GM23338 (cell line): Measurements from ENCODE around the gene STON2. TPM values are rescaled to one million over a fixed set of nuclear protein-coding genes. Genes with fewer than 3 reads are reported as not detected.

Experiments used
- ATAC-seq: fragments of 200-7000 bp; cut with Tn5 transposase; 3 replicates; pipeline ENCODE4 v1.9.1; 2020
- DNase-seq: peaks from one replicate; pipeline ENCODE4 v3.0.0-alpha.2; 2015; ENCODE audit warnings: low spot score
- H2AFZ ChIP-seq: fragments of 200-600 bp; sonication (generic); 2 replicates; pipeline ENCODE4 v1.8.0; 2016; ENCODE audit warnings: antibody characterized with exemption, mild to moderate bottlenecking, moderate library complexity
- H3F3A ChIP-seq: fragments of 200-600 bp; sonication (generic); replicated peaks from 2 replicates; pipeline ENCODE4 v1.8.0; 2017; ENCODE audit warnings: antibody characterized with exemption, mixed run types, low read depth
- H3K27ac ChIP-seq: fragments of 200-600 bp; sonication (generic); 2 replicates; pipeline ENCODE4 v1.6.1; 2016; ENCODE audit warnings: low read depth
- H3K27me3 ChIP-seq: fragments of 200-600 bp; sonication (generic); 2 replicates; pipeline ENCODE4 v1.8.0; 2016; ENCODE audit warnings: mild to moderate bottlenecking, mixed run types, moderate library complexity; ENCODE audit not compliant: insufficient read depth
- H3K36me3 ChIP-seq: fragments of 200-600 bp; sonication (generic); 2 replicates; pipeline ENCODE4 v1.8.0; 2016; ENCODE audit warnings: mild to moderate bottlenecking; ENCODE audit not compliant: insufficient read depth
- H3K4me1 ChIP-seq: fragments of 200-600 bp; sonication (generic); 2 replicates; pipeline ENCODE4 v1.8.0; 2016; ENCODE audit warnings: mild to moderate bottlenecking, moderate library complexity; ENCODE audit not compliant: insufficient read depth
- H3K4me2 ChIP-seq: fragments of 200-600 bp; sonication (generic); 2 replicates; pipeline ENCODE4 v1.7.1; 2017; ENCODE audit warnings: mixed run types
- H3K4me3 ChIP-seq: fragments of 200-600 bp; sonication (generic); 2 replicates; pipeline ENCODE4 v1.6.1; 2016; ENCODE audit warnings: mixed run types
- H3K79me2 ChIP-seq: fragments of 200-600 bp; sonication (generic); replicated peaks from 2 replicates; pipeline ENCODE4 v1.8.0; 2017; ENCODE audit warnings: mild to moderate bottlenecking; ENCODE audit not compliant: insufficient read depth
- H3K9me2 ChIP-seq: fragments of 200-600 bp; sonication (generic); 2 replicates; pipeline ENCODE4 v1.8.0; 2017; ENCODE audit not compliant: insufficient read depth
- H4K20me1 ChIP-seq: fragments of 200-600 bp; sonication (generic); replicated peaks from 2 replicates; pipeline ENCODE4 v1.8.0; 2017; ENCODE audit warnings: mild to moderate bottlenecking; ENCODE audit not compliant: insufficient read depth
- H3K27ac Mint-ChIP-seq: 2 replicates; pipeline ENCODE4 v1.8.0; 2020; ENCODE audit warnings: inconsistent platforms, mild to moderate bottlenecking, moderate library complexity, mixed read lengths
- H3K27me3 Mint-ChIP-seq: 3 replicates; pipeline ENCODE4 v1.8.0; 2022; ENCODE audit warnings: low read depth, mild to moderate bottlenecking, moderate library complexity, mixed read lengths, inconsistent platforms; ENCODE audit not compliant: insufficient read depth, poor library complexity
- H3K36me3 Mint-ChIP-seq: 3 replicates; pipeline ENCODE4 v1.8.0; 2021; ENCODE audit warnings: low read depth, mild to moderate bottlenecking, inconsistent platforms, moderate library complexity, mixed read lengths
- H3K4me1 Mint-ChIP-seq: 3 replicates; pipeline ENCODE4 v1.8.0; 2020; ENCODE audit warnings: mild to moderate bottlenecking, inconsistent platforms, mixed read lengths
- H3K4me3 Mint-ChIP-seq: 3 replicates; pipeline ENCODE4 v1.8.0; 2021; ENCODE audit warnings: moderate library complexity, mild to moderate bottlenecking, inconsistent platforms, mixed read lengths
- H3K9me3 Mint-ChIP-seq: 3 replicates; pipeline ENCODE4 v1.8.0; 2020; ENCODE audit warnings: moderate library complexity, mild to moderate bottlenecking, inconsistent platforms, mixed read lengths
- CREB1 ChIP-seq: fragments of 250-450 bp; sonication (Bioruptor Pico); IDR thresholded peaks from 2 replicates; pipeline ENCODE4 v1.5.0; 2020; ENCODE audit warnings: low read depth, mild to moderate bottlenecking, moderate library complexity
- CTCF ChIP-seq, 2 experiments: fragments of 200-600 bp in 1 of 2; sonication (generic) in 1 of 2; conservative IDR thresholded peaks; 2 replicates each; pipeline versions ENCODE4 v1.5.1 to v1.6.1; 2016 to 2017; ENCODE audit warnings: antibody characterized with exemption in 2 of 2, low read depth in 2 of 2, mild to moderate bottlenecking in 2 of 2, moderate library complexity in 1 of 2
- EZH2 ChIP-seq: fragments of 200-600 bp; sonication (generic); IDR thresholded peaks from one replicate; pipeline ENCODE4 v1.8.0; 2017; ENCODE audit warnings: antibody characterized with exemption, mild to moderate bottlenecking, low read depth; ENCODE audit not compliant: unreplicated experiment
- EZH2phosphoT487 ChIP-seq: fragments of 200-600 bp; sonication (generic); IDR thresholded peaks from one replicate; pipeline ENCODE4 v1.8.1; 2018; ENCODE audit warnings: antibody characterized with exemption; ENCODE audit not compliant: unreplicated experiment
- JUNB ChIP-seq: IDR thresholded peaks from one replicate; pipeline ENCODE4 v1.6.1; 2016; ENCODE audit warnings: antibody characterized with exemption; ENCODE audit not compliant: unreplicated experiment
- REST ChIP-seq: IDR thresholded peaks from one replicate; pipeline ENCODE4 v1.6.1; 2018; ENCODE audit warnings: antibody characterized with exemption; ENCODE audit not compliant: unreplicated experiment
- STAT1 ChIP-seq: IDR thresholded peaks from one replicate; pipeline ENCODE4 v1.6.1; 2016; ENCODE audit warnings: antibody characterized with exemption; ENCODE audit not compliant: unreplicated experiment
- ZNF114 ChIP-seq: fragments of 250-450 bp; sonication (Bioruptor Pico); IDR thresholded peaks from 2 replicates; pipeline ENCODE4 v1.5.0; 2020; ENCODE audit warnings: mild to moderate bottlenecking, moderate library complexity
- ZNF331 ChIP-seq: fragments of 250-450 bp; sonication (Bioruptor Pico); IDR thresholded peaks from 2 replicates; pipeline ENCODE4 v1.5.0; 2020; ENCODE audit warnings: low read depth, mild to moderate bottlenecking, moderate library complexity
- ZNF462 ChIP-seq: fragments of 250-450 bp; sonication (Bioruptor Pico); IDR thresholded peaks from 2 replicates; pipeline ENCODE4 v1.5.0; 2020; ENCODE audit warnings: mild to moderate bottlenecking, moderate library complexity
- polyA plus RNA-seq: library from polyadenylated mRNA; unstranded; fragments of >200 nt; fragmentation: Nextera tagmentation; extraction: Ambion mirVana; gene quantifications from 2 replicates; pipeline ENCODE4 v1.2.1, GENCODE V29; 2016
- total RNA-seq: library from RNA; depleted of rRNA; stranded (reverse); fragments of >200 nt; shearing (Covaris generic); gene quantifications from 2 replicates; pipeline ENCODE4 v1.2.3, GENCODE V29; 2014

The STON2 gene
- total and polyA plus RNA-seq, 2 experiments from 2014 or later = 8.2 to 71.0 TPM

GRCh38 chr14:81352413-81352812 is 47.7 kb downstream of the STON2 start:
- no peak overlapping the region for H3K27ac ChIP-seq
- no peaks in the 10 kb centered on the region for H3K9me2 ChIP-seq
- Mint-ChIP-seq H3K4me1 (peaks cover 17% of the 10 kb centered on the region), H3K9me3 (peaks cover 13% of the 10 kb centered on the region), H3K27ac (no peak overlapping the region), H3K4me3 (no peak overlapping the region), H3K36me3 (peaks cover 26% of the 10 kb centered on the region), H3K27me3 (peaks cover 4% of the 10 kb centered on the region)
- peaks cover 5% of the 10 kb centered on the region; the same call in 1 of the 2 replicates for H3K36me3 ChIP-seq
- H3K4me1 ChIP-seq = 0 out of 2 replicates have a peak, but pooled peaks cover 5% of the 10 kb centered on the region
- H3F3A ChIP-seq = no peaks in the 10 kb centered on the region
- H3K4me2 ChIP-seq = no peak overlapping the region
- no peak overlapping the region for H3K4me3 ChIP-seq
- no peak for DNase-seq
- H3K27me3 ChIP-seq = no peaks in the 10 kb centered on the region
- 0 out of 2 replicates have a peak, but pooled peaks cover 5% of the 10 kb centered on the region for H4K20me1 ChIP-seq
- no peak for ATAC-seq
- H2AFZ ChIP-seq = no peak overlapping the region
- peaks cover 26% of the 10 kb centered on the region for H3K79me2 ChIP-seq
- TF ChIP-seq CREB1 (CRISPR knock-in tag) (no peak), ZNF462 (no peak), ZNF331 (CRISPR knock-in tag) (no peak)

GRCh38 chr14:81351205-81351604 is 48.9 kb downstream of the STON2 start:
- no peak for ATAC-seq
- Histone ChIP-seq H3K27me3 (no peaks in the 10 kb centered on the region), H3F3A (no peaks in the 10 kb centered on the region), H3K36me3 (peaks cover 5% of the 10 kb centered on the region; the same call in 1 of the 2 replicates), H2AFZ (no peak overlapping the region), H3K9me2 (no peaks in the 10 kb centered on the region), H3K4me1 (0 out of 2 replicates have a peak, but pooled peaks cover 5% of the 10 kb centered on the region), H3K4me2 (no peak overlapping the region), H3K27ac (no peak overlapping the region), H3K4me3 (no peak overlapping the region), H3K79me2 (peaks cover 38% of the 10 kb centered on the region), H4K20me1 (0 out of 2 replicates have a peak, but pooled peaks cover 5% of the 10 kb centered on the region)
- no peak overlapping the region for H3K27ac Mint-ChIP-seq
- peaks cover 20% of the 10 kb centered on the region for H3K4me1 Mint-ChIP-seq
- peaks cover 13% of the 10 kb centered on the region for H3K9me3 Mint-ChIP-seq
- DNase-seq = no peak
- peaks cover 19% of the 10 kb centered on the region for H3K36me3 Mint-ChIP-seq
- H3K4me3 Mint-ChIP-seq = no peak overlapping the region
- peaks cover 4% of the 10 kb centered on the region for H3K27me3 Mint-ChIP-seq
- no peak for TF ChIP-seq JUNB
- TF ChIP-seq EZH2phosphoT487 = no peak
- no peak for TF ChIP-seq CTCF (conservative IDR thresholded peaks at IDR 0.05; ENCODE audit: low read depth in 2 of 2)
- TF ChIP-seq EZH2 = no peak
- TF ChIP-seq STAT1 = no peak
- no peak for TF ChIP-seq ZNF114 (CRISPR knock-in tag)
- TF ChIP-seq REST = no peak
